OCI-LY1 (cell line): ENCODE data around the gene UBE2V1.

Experiments used
- H2AFZ ChIP-seq: fragments of 200-600 bp; sonication (generic), shearing (Covaris generic); 2 replicates; pipeline ENCODE4 v1.6.0; 2014; ENCODE audit warnings: antibody characterized with exemption, mild to moderate bottlenecking, low read length
- H3F3A ChIP-seq: fragments of 200-600 bp; sonication (generic), shearing (Covaris generic); 2 replicates; pipeline ENCODE4 v1.6.0; 2014; ENCODE audit warnings: mild to moderate bottlenecking, antibody characterized with exemption, low read length, moderate library complexity; ENCODE audit not compliant: insufficient read depth
- H3K27ac ChIP-seq: fragments of 200-600 bp; sonication (generic); 2 replicates; pipeline ENCODE4 v1.5.1; 2014; ENCODE audit warnings: low read length, mixed run types, mild to moderate bottlenecking, low read depth; ENCODE audit not compliant: poor library complexity, severe bottlenecking
- H3K27me3 ChIP-seq: fragments of 200-600 bp; sonication (generic); 2 replicates; pipeline ENCODE4 v1.6.0; 2014; ENCODE audit warnings: antibody characterized with exemption, mild to moderate bottlenecking, low read length, moderate library complexity; ENCODE audit not compliant: insufficient read depth
- H3K36me3 ChIP-seq: fragments of 200-600 bp; sonication (generic); 2 replicates; pipeline ENCODE4 v1.6.1; 2014; ENCODE audit warnings: mild to moderate bottlenecking, antibody characterized with exemption, low read length, moderate library complexity, mixed read lengths; ENCODE audit not compliant: insufficient read depth
- H3K4me1 ChIP-seq: fragments of 200-600 bp; sonication (generic); 2 replicates; pipeline ENCODE4 v1.5.1; 2014; ENCODE audit warnings: mild to moderate bottlenecking, low read length, moderate library complexity; ENCODE audit not compliant: insufficient read depth, severe bottlenecking
- H3K4me2 ChIP-seq: fragments of 200-600 bp; sonication (generic), shearing (Covaris generic); 2 replicates; pipeline ENCODE4 v1.6.1; 2014; ENCODE audit warnings: low read length
- H3K4me3 ChIP-seq: fragments of 200-600 bp; sonication (generic); 2 replicates; pipeline ENCODE4 v1.5.1; 2014; ENCODE audit warnings: low read length, low read depth, mild to moderate bottlenecking, mixed read lengths; ENCODE audit not compliant: poor library complexity, severe bottlenecking
- H3K79me2 ChIP-seq: fragments of 200-600 bp; shearing (Covaris generic); 2 replicates; pipeline ENCODE4 v1.6.1; 2016; ENCODE audit warnings: mixed run types, low read length, mixed read lengths; ENCODE audit not compliant: insufficient read depth
- H3K9ac ChIP-seq: fragments of 200-600 bp; sonication (generic), shearing (Covaris generic); 2 replicates; pipeline ENCODE4 v1.6.1; 2014; ENCODE audit warnings: mild to moderate bottlenecking, low read length, mixed read lengths
- H3K9me2 ChIP-seq: fragments of 200-600 bp; sonication (generic), shearing (Covaris generic); 2 replicates; pipeline ENCODE4 v1.6.1; 2014; ENCODE audit warnings: low read depth, mild to moderate bottlenecking, low read length, mixed read lengths
- H3K9me3 ChIP-seq: fragments of 200-600 bp; shearing (Covaris generic); 2 replicates; pipeline ENCODE4 v1.6.1; 2014; ENCODE audit warnings: low read length, mixed read lengths
- H4K20me1 ChIP-seq: fragments of 200-600 bp; sonication (generic), shearing (Covaris generic); 2 replicates; pipeline ENCODE4 v1.6.0; 2016; ENCODE audit warnings: mild to moderate bottlenecking, low read length; ENCODE audit not compliant: insufficient read depth
- CTCF ChIP-seq: fragments of 200-600 bp; sonication (generic), shearing (Covaris generic); IDR thresholded peaks from 2 replicates; pipeline ENCODE4 v1.5.1; 2017; ENCODE audit warnings: mild to moderate bottlenecking, antibody characterized with exemption, low read length, moderate library complexity, mixed read lengths
- EZH2 ChIP-seq: fragments of 200-600 bp; sonication (generic), shearing (Covaris generic); IDR thresholded peaks from 2 replicates; pipeline ENCODE4 v1.8.0; 2017; ENCODE audit warnings: borderline replicate concordance, mixed run types, mild to moderate bottlenecking, antibody characterized with exemption, low read length, moderate library complexity, mixed read lengths

The UBE2V1 gene

GRCh38 chr20:50094522-50094921 lies 18.4 kb downstream of the UBE2V1 start:
- peaks cover 36% of the 10 kb centered on the region for H3K79me2 ChIP-seq
- H4K20me1 ChIP-seq, result no peaks in the 10 kb centered on the region; the same call in 1 of the 2 replicates
- no peak overlapping the region for H3K4me3 ChIP-seq
- no peaks in the 10 kb centered on the region for H3K27me3 ChIP-seq
- H3K9me2 ChIP-seq, result no peaks in the 10 kb centered on the region
- no peak overlapping the region for H3K4me2 ChIP-seq
- no peak overlapping the region for H3K27ac ChIP-seq
- no peaks in the 10 kb centered on the region for H3K4me1 ChIP-seq
- TF ChIP-seq EZH2 (no peak), CTCF (no peak)
- no peak overlapping the region for H2AFZ ChIP-seq
- H3K36me3 ChIP-seq, result peaks cover 68% of the 10 kb centered on the region
- no peaks in the 10 kb centered on the region for H3F3A ChIP-seq
- no peak overlapping the region for H3K9ac ChIP-seq
- no peaks in the 10 kb centered on the region for H3K9me3 ChIP-seq

- TF ChIP-seq CTCF (no peak), EZH2 (no peak)
- H3K27me3 ChIP-seq, result no peaks in the 10 kb centered on the region
- H3K4me3 ChIP-seq, result no peak overlapping the region
- peaks cover 68% of the 10 kb centered on the region for H3K36me3 ChIP-seq
- no peaks in the 10 kb centered on the region for H3K9me3 ChIP-seq
- no peaks in the 10 kb centered on the region for H3K9me2 ChIP-seq
- no peak overlapping the region for H3K9ac ChIP-seq
- no peak overlapping the region for H3K4me2 ChIP-seq
- no peak overlapping the region for H3K27ac ChIP-seq
- no peak overlapping the region for H2AFZ ChIP-seq
- peaks cover 27% of the 10 kb centered on the region for H3K79me2 ChIP-seq
- no peaks in the 10 kb centered on the region; the same call in 1 of the 2 replicates for H4K20me1 ChIP-seq
- H3K4me1 ChIP-seq, result no peaks in the 10 kb centered on the region
- H3F3A ChIP-seq, result no peaks in the 10 kb centered on the region
Observed at GRCh38 chr20:50093240-50093639, 19.7 kb downstream of the UBE2V1 start.

GRCh38 chr20:50092436-50092835 lies 20.5 kb downstream of the UBE2V1 start:
- no peak overlapping the region for H2AFZ ChIP-seq
- H3K79me2 ChIP-seq, result peaks cover 21% of the 10 kb centered on the region
- peaks cover 62% of the 10 kb centered on the region for H3K36me3 ChIP-seq
- no peaks in the 10 kb centered on the region for H3F3A ChIP-seq
- H3K27ac ChIP-seq, result no peak overlapping the region
- TF ChIP-seq CTCF (no peak), EZH2 (no peak)
- no peaks in the 10 kb centered on the region for H3K9me3 ChIP-seq
- no peak overlapping the region for H3K4me2 ChIP-seq
- no peaks in the 10 kb centered on the region for H3K27me3 ChIP-seq
- H3K4me1 ChIP-seq, result peaks cover 4% of the 10 kb centered on the region
- no peak overlapping the region for H3K9ac ChIP-seq
- H3K4me3 ChIP-seq, result no peak overlapping the region
- no peaks in the 10 kb centered on the region; the same call in 1 of the 2 replicates for H4K20me1 ChIP-seq
- no peaks in the 10 kb centered on the region for H3K9me2 ChIP-seq
